Left lung (tissue), 10 donors: Measurements from ENCODE around the gene CD3D. TPM values are rescaled to one million over a fixed set of nuclear protein-coding genes. Genes with fewer than 3 reads are reported as not detected.
"Not testable (repeated sequence)": the region's sequence is repeated elsewhere in the genome, so short reads cannot be mapped to it uniquely, and the experiment has no call there.

Experiments
- ATAC-seq: fragments of 200-7000 bp; cut with Tn5 transposase; one replicate; pipeline ENCODE4 v1.9.1; 2020; ENCODE audit warnings: moderate library complexity
- DNase-seq, 4 donors: peaks; one replicate each; pipeline ENCODE4 v3.0.0-alpha.2; 2013 to 2020
- H3K27ac ChIP-seq, 2 donors: fragments of 200-600 bp; sonication (generic) in 1 of 2; one replicate each; pipeline versions ENCODE4 v1.5.0 to v1.8.0; 2020 to 2021
- H3K27me3 ChIP-seq, 2 donors: fragments of 200-600 bp; sonication (generic) in 1 of 2; one replicate each; pipeline versions ENCODE4 v1.5.0 to v1.8.0; 2020 to 2021
- H3K36me3 ChIP-seq, 2 donors: fragments of 200-600 bp; sonication (generic) in 1 of 2; one replicate each; pipeline versions ENCODE4 v1.5.0 to v1.8.0; 2020 to 2021
- H3K4me1 ChIP-seq, 2 donors: fragments of 200-600 bp; one replicate each; pipeline ENCODE4 v1.8.0; 2021
- H3K4me3 ChIP-seq, 2 donors: fragments of 200-600 bp; sonication (generic) in 1 of 2; one replicate each; pipeline versions ENCODE4 v1.5.0 to v1.8.0; 2020 to 2021; ENCODE audit warnings: mild to moderate bottlenecking in 1 of 2
- H3K9me3 ChIP-seq, 2 donors: fragments of 200-600 bp; sonication (generic) in 1 of 2; one replicate each; pipeline versions ENCODE4 v1.5.0 to v1.8.0; 2020 to 2021
- intact Hi-C, 2 donors: fragments of 100-400 bp; cut with DNase I; formaldehyde crosslinking; loops; one replicate each; pipeline versions ENCODE4 v1.11.2 to v1.14.2; 2022
- polyA plus RNA-seq, 6 donors: library from polyadenylated mRNA; unstranded; fragments of 120-200 nt; gene quantifications; one replicate each; pipeline ENCODE4 v1.2.1, GENCODE V29; 2013; ENCODE audit not compliant: insufficient read length in 6 of 6
- total RNA-seq, 2 donors: library from RNA; stranded (reverse); fragmentation: NEBNext Ultra II Directional; extraction: Animal tissue kit (Norgen Biotek cat#: 25700); gene quantifications; one replicate each; pipeline ENCODE4 v1.2.1, GENCODE V29; 2021
- TF ChIP-seq, protein P1 (sequence below), 2 donors: fragments of 200-600 bp; sonication (generic) in 1 of 2; IDR thresholded peaks; one replicate each; pipeline versions ENCODE4 v1.5.0 to v1.8.0; 2021; ENCODE audit warnings: antibody characterized with exemption in 2 of 2
- donor health status: DM: no; HTN: yes; CAD: no.
- donor health status: DM: no; HTN: no; CAD: no.

CD3D gene
- total and polyA plus RNA-seq, 8 donors, result 0.54 to 7.0 (median 1.5) TPM

DNA sequence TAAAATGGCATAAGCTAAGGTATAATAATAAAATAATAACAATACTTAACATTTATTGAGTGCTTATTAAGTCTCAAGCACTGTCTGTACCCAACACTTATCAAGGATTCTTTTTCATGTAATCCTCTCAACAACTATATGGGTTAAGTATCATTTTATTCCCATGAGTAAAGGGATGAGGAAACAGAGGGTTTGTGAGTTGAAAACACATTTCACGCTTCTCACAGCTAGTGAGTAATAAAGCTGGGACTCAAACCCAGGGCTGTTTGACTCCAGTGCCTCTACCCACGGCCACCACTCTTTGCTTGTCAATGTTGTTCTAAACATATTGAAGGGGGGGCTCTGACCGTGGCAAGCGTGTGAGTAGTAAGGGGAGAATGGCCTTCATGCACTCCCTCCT is 29.3 kb downstream of the CD3D start:
- DNase-seq, result no peak
- H3K36me3 ChIP-seq, result no peaks in the 10 kb centered on the region
- no peak for ATAC-seq
- peaks cover 26 to 34% of the 10 kb centered on the region in 2 donors for H3K4me1 ChIP-seq
- no peak overlapping the region for H3K27ac ChIP-seq
- H3K27me3 ChIP-seq, result peaks cover 0 to 16% of the 10 kb centered on the region in 2 donors
- TF ChIP-seq, protein P1, sequence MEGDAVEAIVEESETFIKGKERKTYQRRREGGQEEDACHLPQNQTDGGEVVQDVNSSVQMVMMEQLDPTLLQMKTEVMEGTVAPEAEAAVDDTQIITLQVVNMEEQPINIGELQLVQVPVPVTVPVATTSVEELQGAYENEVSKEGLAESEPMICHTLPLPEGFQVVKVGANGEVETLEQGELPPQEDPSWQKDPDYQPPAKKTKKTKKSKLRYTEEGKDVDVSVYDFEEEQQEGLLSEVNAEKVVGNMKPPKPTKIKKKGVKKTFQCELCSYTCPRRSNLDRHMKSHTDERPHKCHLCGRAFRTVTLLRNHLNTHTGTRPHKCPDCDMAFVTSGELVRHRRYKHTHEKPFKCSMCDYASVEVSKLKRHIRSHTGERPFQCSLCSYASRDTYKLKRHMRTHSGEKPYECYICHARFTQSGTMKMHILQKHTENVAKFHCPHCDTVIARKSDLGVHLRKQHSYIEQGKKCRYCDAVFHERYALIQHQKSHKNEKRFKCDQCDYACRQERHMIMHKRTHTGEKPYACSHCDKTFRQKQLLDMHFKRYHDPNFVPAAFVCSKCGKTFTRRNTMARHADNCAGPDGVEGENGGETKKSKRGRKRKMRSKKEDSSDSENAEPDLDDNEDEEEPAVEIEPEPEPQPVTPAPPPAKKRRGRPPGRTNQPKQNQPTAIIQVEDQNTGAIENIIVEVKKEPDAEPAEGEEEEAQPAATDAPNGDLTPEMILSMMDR (IDR thresholded peaks at IDR 0.05), result no peak
- intact Hi-C loops, result no loop called here
- no peaks in the 10 kb centered on the region for H3K9me3 ChIP-seq
- H3K4me3 ChIP-seq, result no peak overlapping the region

GRCh38 chr11:118312328-118312727 is 30.2 kb downstream of the CD3D start:
- DNase-seq (no peak), ATAC-seq (no peak)
- TF ChIP-seq, protein P1 (IDR thresholded peaks at IDR 0.05), result no peak
- H3K4me3 ChIP-seq, result no peak overlapping the region
- H3K27me3 ChIP-seq, result peaks cover 0 to 16% of the 10 kb centered on the region in 2 donors
- peaks cover 21 to 25% of the 10 kb centered on the region in 2 donors for H3K4me1 ChIP-seq
- no peak overlapping the region for H3K27ac ChIP-seq
- no peaks in the 10 kb centered on the region for H3K9me3 ChIP-seq
- H3K36me3 ChIP-seq, result no peaks in the 10 kb centered on the region
- intact Hi-C loops, result no loop called here

GRCh38 chr11:118311518-118311917 is 31.0 kb downstream of the CD3D start:
- H3K4me3 ChIP-seq, result no peak overlapping the region
- TF ChIP-seq, protein P1 (IDR thresholded peaks at IDR 0.05), result no peak
- ATAC-seq (no peak), DNase-seq (no peak)
- no peak overlapping the region for H3K27ac ChIP-seq
- H3K36me3 ChIP-seq, result no peaks in the 10 kb centered on the region
- H3K27me3 ChIP-seq, result peaks cover 0 to 16% of the 10 kb centered on the region in 2 donors
- intact Hi-C loops, result no loop called here
- H3K4me1 ChIP-seq, result peaks cover 15 to 17% of the 10 kb centered on the region in 2 donors
- no peaks in the 10 kb centered on the region for H3K9me3 ChIP-seq

DNA sequence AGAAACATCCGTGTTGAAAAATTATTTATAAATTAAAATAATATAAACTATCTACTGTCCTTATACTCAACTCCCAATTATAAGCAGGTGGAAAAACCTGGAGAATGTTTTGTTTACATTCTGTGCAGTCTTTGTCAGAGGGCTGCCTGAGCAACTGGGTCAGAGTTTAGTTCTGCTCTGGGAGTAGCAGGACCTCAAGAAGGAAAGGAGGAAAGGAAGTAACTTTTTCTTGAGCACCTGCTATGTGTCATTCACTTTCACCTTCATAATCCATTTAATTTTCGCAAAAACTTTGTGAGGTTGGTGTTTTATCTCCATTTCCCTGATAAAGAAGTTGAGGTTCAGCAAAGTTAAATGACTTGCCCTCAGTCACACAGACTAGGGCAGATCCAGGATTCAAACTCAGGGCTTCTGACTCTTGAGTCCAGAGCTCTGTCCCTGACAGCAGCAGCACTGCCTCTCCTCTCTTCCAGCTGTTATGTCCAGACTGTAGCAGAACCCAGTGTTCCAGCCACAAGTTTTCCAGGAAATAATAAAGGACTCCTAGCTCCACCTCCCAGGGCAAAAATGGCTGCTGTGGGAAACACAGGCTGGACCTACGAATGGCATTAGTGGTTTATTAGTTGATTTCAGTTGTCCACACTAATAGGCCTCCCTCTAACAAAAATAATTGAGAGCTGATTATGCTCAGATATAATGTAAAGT is 31.6 kb downstream of the CD3D start:
- H3K4me3 ChIP-seq, result no peak overlapping the region
- no peaks in the 10 kb centered on the region for H3K36me3 ChIP-seq
- ATAC-seq, result no peak
- H3K4me1 ChIP-seq, result peaks cover 10 to 11% of the 10 kb centered on the region in 2 donors
- no peak overlapping the region for H3K27ac ChIP-seq
- H3K27me3 ChIP-seq, result peaks cover 0 to 16% of the 10 kb centered on the region in 2 donors
- DNase-seq, result no peak
- intact Hi-C loops, result no loop called here
- TF ChIP-seq, protein P1 (IDR thresholded peaks at IDR 0.05), result no peak
- no peaks in the 10 kb centered on the region for H3K9me3 ChIP-seq

DNA sequence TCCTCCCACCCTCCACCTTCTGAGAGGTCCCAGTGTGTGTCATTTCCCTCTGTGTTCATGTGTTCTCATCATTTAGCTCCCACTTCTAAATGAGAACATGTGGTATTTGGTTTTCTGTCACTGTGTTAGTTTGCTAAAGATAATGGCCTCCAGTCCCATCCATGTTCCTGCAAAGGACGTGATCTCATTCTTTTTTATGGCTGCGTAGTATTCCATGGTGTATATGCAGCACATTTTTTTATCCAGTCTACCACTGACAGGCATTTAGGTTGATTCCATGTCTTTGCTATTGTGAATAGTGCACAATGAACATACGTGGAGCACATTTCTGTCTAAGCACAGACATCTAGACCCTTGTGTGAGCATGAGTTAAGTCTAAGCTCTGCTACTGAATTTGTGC is 32.2 kb downstream of the CD3D start:
- H3K36me3 ChIP-seq, result no peaks in the 10 kb centered on the region
- peaks cover 0 to 15% of the 10 kb centered on the region in 2 donors for H3K27me3 ChIP-seq
- H3K9me3 ChIP-seq, result no peaks in the 10 kb centered on the region
- DNase-seq (no peak), ATAC-seq (no peak)
- H3K27ac ChIP-seq, result no peak overlapping the region
- H3K4me1 ChIP-seq, result peaks cover 4% of the 10 kb centered on the region in 2 donors
- TF ChIP-seq, protein P1 (IDR thresholded peaks at IDR 0.05), result no peak
- intact Hi-C loops, result no loop called here
- H3K4me3 ChIP-seq, result no peak overlapping the region

DNA sequence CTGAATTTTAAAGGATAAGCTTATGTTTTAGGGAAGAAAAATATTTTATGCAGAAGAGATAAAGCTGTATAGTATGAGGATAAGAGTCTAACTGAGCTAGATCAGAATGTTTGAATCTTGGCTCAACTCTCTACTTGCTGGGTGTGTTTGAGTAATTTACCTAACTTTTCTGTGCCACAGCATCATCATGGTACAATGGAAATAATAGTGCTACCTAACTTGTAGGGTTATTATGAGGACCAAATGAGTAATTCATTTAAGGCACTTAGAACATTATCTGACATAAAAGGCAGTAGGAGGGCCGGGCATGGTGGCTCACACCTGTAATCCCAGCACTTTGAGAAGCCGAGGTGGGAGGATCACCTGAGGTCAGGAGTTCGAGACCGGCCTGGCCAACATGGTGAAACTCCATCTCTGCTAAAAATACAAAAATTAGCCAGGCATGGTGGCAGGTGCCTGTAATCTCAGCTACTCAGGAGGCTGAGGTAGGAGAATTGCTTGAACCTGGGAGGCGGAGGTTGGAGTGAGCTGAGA is 33.4 kb downstream of the CD3D start:
- peaks cover 0 to 13% of the 10 kb centered on the region in 2 donors for H3K27me3 ChIP-seq
- DNase-seq, ATAC-seq, H3K9me3 ChIP-seq, H3K4me1 ChIP-seq, intact Hi-C loops, H3K27ac ChIP-seq, H3K4me3 ChIP-seq, H3K36me3 ChIP-seq: not testable (repeated sequence)
